SU-DHL-6 (cell line): Measurements from ENCODE around the gene ERP27.

ENCODE experiments used
- H2AFZ ChIP-seq: fragments of 200-600 bp; sonication (generic); 2 replicates; pipeline ENCODE4 v1.6.1; 2014; ENCODE audit warnings: low read depth, mild to moderate bottlenecking, moderate library complexity, mixed read lengths, antibody characterized with exemption, low read length; ENCODE audit not compliant: severe bottlenecking
- H3F3A ChIP-seq: fragments of 200-600 bp; shearing (Covaris generic); 2 replicates; pipeline ENCODE4 v1.6.0; 2016; ENCODE audit warnings: antibody characterized with exemption, mild to moderate bottlenecking; ENCODE audit not compliant: insufficient read depth
- H3K27ac ChIP-seq: fragments of 200-600 bp; sonication (generic); 2 replicates; pipeline ENCODE4 v1.5.1; 2016; ENCODE audit warnings: low read depth, mild to moderate bottlenecking, low read length, moderate library complexity, mixed read lengths
- H3K27me3 ChIP-seq: fragments of 200-600 bp; sonication (generic), shearing (Covaris generic); 2 replicates; pipeline ENCODE4 v1.6.0; 2014; ENCODE audit warnings: mild to moderate bottlenecking, low read length
- H3K36me3 ChIP-seq: fragments of 200-600 bp; sonication (generic); 2 replicates; pipeline ENCODE4 v1.6.1; 2014; ENCODE audit warnings: mild to moderate bottlenecking, low read length, mixed read lengths
- H3K4me2 ChIP-seq: fragments of 300-600, 200-600 bp; shearing (Covaris generic), sonication (generic); 2 replicates; pipeline ENCODE4 v1.6.0; 2014; ENCODE audit warnings: low read length, low read depth, mild to moderate bottlenecking; ENCODE audit not compliant: poor library complexity, severe bottlenecking
- H3K4me3 ChIP-seq: fragments of 200-600 bp; sonication (generic); 2 replicates; pipeline ENCODE4 v1.5.1; 2014; ENCODE audit warnings: antibody characterized with exemption, low read length, mild to moderate bottlenecking, mixed read lengths; ENCODE audit not compliant: insufficient read depth, poor library complexity, severe bottlenecking
- H3K79me2 ChIP-seq: fragments of 200-600 bp; sonication (generic); 2 replicates; pipeline ENCODE4 v1.6.1; 2014; ENCODE audit warnings: mild to moderate bottlenecking, low read length, moderate library complexity; ENCODE audit not compliant: insufficient read depth
- H3K9ac ChIP-seq: fragments of 200-600 bp; sonication (generic); 2 replicates; pipeline ENCODE4 v1.7.0; 2014; ENCODE audit warnings: mild to moderate bottlenecking, low read length
- H3K9me2 ChIP-seq: fragments of 200-600 bp; sonication (generic); replicated peaks from 2 replicates; pipeline ENCODE4 v1.6.1; 2014; ENCODE audit warnings: low read length; ENCODE audit not compliant: insufficient read depth
- H3K9me3 ChIP-seq: fragments of 200-600 bp; sonication (generic); 2 replicates; pipeline ENCODE4 v1.6.1; 2014; ENCODE audit warnings: low read length, mixed read lengths; ENCODE audit not compliant: insufficient read depth
- H4K20me1 ChIP-seq: fragments of 200-600 bp; sonication (generic); 2 replicates; pipeline ENCODE4 v1.6.1; 2014; ENCODE audit warnings: low read depth, mild to moderate bottlenecking, antibody characterized with exemption, low read length, moderate library complexity, mixed read lengths
- EZH2phosphoT487 ChIP-seq: fragments of 200-600 bp; sonication (generic), shearing (Covaris generic); conservative IDR thresholded peaks from 2 replicates; pipeline ENCODE4 v1.6.1; 2018; ENCODE audit warnings: mild to moderate bottlenecking, antibody characterized with exemption, low read length, moderate library complexity, mixed read lengths
- TF ChIP-seq, protein P1 (sequence below): fragments of 200-600 bp; sonication (generic); IDR thresholded peaks from one replicate; pipeline ENCODE4 v1.5.1; 2017; ENCODE audit warnings: antibody characterized with exemption, mild to moderate bottlenecking, low read length, moderate library complexity; ENCODE audit not compliant: insufficient read depth, poor library complexity, severe bottlenecking

Gene ERP27

GRCh38 chr12:14924541-14924940 lies 13.8 kb downstream of the ERP27 start:
- no peaks in the 10 kb centered on the region for H3K9me3 ChIP-seq
- no peaks in the 10 kb centered on the region for H3K79me2 ChIP-seq
- H3F3A ChIP-seq = no peaks in the 10 kb centered on the region
- H2AFZ ChIP-seq = no peak overlapping the region
- H3K9ac ChIP-seq = no peak overlapping the region
- no peaks in the 10 kb centered on the region for H3K27me3 ChIP-seq
- no peaks in the 10 kb centered on the region for H4K20me1 ChIP-seq
- no peak overlapping the region for H3K4me3 ChIP-seq
- H3K4me2 ChIP-seq = no peak overlapping the region
- H3K9me2 ChIP-seq = no peaks in the 10 kb centered on the region
- no peaks in the 10 kb centered on the region for H3K36me3 ChIP-seq
- TF ChIP-seq EZH2phosphoT487 = no peak
- TF ChIP-seq, protein P1, sequence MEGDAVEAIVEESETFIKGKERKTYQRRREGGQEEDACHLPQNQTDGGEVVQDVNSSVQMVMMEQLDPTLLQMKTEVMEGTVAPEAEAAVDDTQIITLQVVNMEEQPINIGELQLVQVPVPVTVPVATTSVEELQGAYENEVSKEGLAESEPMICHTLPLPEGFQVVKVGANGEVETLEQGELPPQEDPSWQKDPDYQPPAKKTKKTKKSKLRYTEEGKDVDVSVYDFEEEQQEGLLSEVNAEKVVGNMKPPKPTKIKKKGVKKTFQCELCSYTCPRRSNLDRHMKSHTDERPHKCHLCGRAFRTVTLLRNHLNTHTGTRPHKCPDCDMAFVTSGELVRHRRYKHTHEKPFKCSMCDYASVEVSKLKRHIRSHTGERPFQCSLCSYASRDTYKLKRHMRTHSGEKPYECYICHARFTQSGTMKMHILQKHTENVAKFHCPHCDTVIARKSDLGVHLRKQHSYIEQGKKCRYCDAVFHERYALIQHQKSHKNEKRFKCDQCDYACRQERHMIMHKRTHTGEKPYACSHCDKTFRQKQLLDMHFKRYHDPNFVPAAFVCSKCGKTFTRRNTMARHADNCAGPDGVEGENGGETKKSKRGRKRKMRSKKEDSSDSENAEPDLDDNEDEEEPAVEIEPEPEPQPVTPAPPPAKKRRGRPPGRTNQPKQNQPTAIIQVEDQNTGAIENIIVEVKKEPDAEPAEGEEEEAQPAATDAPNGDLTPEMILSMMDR = no peak
- H3K27ac ChIP-seq = no peak overlapping the region

DNA sequence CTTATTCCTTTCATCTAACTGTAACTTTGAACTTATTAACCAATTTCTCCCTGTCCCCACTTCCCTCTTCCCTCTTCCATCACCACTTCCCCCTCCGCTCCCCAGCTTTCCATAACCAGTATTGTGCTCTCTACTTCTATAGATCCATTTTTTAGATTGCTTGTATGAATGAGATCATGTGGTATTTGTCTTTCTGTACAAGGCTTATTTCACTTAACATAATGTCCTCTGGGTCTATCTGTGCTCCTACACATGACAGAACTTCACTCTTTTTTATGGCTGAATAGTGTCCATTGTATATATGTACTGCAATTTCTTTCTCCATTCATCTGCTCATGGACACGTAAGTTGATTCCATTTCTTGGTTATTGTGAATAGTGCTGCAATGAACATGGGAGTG lies 14.4 kb downstream of the ERP27 start:
- H3K9me3 ChIP-seq = no peaks in the 10 kb centered on the region
- no peaks in the 10 kb centered on the region for H3F3A ChIP-seq
- no peaks in the 10 kb centered on the region for H3K27me3 ChIP-seq
- TF ChIP-seq, protein P1 = no peak
- TF ChIP-seq EZH2phosphoT487 = no peak
- no peaks in the 10 kb centered on the region for H4K20me1 ChIP-seq
- no peak overlapping the region for H3K4me3 ChIP-seq
- no peak overlapping the region for H3K9ac ChIP-seq
- no peaks in the 10 kb centered on the region for H3K9me2 ChIP-seq
- H3K36me3 ChIP-seq = no peaks in the 10 kb centered on the region
- no peak overlapping the region for H2AFZ ChIP-seq
- no peak overlapping the region for H3K27ac ChIP-seq
- H3K79me2 ChIP-seq = no peaks in the 10 kb centered on the region
- no peak overlapping the region for H3K4me2 ChIP-seq

DNA sequence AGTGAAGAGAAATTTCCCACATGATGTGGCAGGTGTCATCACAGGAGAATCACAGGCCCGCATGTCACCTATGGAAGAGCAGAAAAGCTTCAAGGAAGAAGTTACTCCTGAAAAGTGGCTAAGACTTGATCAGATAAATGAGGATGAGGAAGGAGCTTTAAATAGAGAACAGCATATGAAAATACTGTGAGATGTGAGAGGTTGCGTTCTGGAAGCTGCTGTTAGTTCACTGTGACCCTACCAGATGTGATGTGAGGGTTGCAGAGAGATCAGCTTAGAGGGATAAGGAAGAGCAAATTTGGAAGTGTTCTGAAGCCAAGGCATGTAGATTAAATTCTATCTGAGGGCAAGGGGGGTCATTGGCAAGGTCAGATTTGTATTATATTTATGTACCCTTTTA lies 17.1 kb downstream of the ERP27 start:
- Histone ChIP-seq H4K20me1 (no peaks in the 10 kb centered on the region), H3K9me3 (no peaks in the 10 kb centered on the region), H3K27ac (no peak overlapping the region), H3K79me2 (no peaks in the 10 kb centered on the region), H3K27me3 (no peaks in the 10 kb centered on the region), H3K9ac (no peak overlapping the region), H3F3A (no peaks in the 10 kb centered on the region), H3K36me3 (no peaks in the 10 kb centered on the region), H3K4me2 (no peak overlapping the region), H2AFZ (no peak overlapping the region), H3K4me3 (no peak overlapping the region), H3K9me2 (no peaks in the 10 kb centered on the region)
- TF ChIP-seq, protein P1 = no peak
- TF ChIP-seq EZH2phosphoT487 = no peak
